Dedifferentiated amniotic fluid mesenchymal stem cell (primary cell): ENCODE measurements around the gene RTBDN.
"Not testable (repeated sequence)": the region's sequence is repeated elsewhere in the genome, so short reads cannot be mapped to it uniquely, and the experiment has no call there.

Source experiments
- DNase-seq: peaks from one replicate; pipeline ENCODE4 v3.0.0-alpha.2; 2016; ENCODE audit errors: extremely low spot score

Gene RTBDN

GRCh38 chr19:12825254-12826131 lies 8.9 kb downstream of the RTBDN start:
- DNase-seq, result no peak

- DNase-seq, result no peak
Observed at GRCh38 chr19:12821761-12822160, 12.6 kb downstream of the RTBDN start.

- not testable (repeated sequence) for DNase-seq
Observed at GRCh38 chr19:12817810-12818209, 16.6 kb downstream of the RTBDN start.

GRCh38 chr19:12817188-12817587 lies 17.2 kb downstream of the RTBDN start:
- not testable (repeated sequence) for DNase-seq

- DNase-seq, result no peak
Observed at GRCh38 chr19:12815088-12815487, 19.3 kb downstream of the RTBDN start.

GRCh38 chr19:12806242-12807081 lies 27.9 kb downstream of the RTBDN start, which contains the start of gene RNASEH2A:
Gene RNASEH2A, plus strand, starts transcription at chr19:12806584. Its CDS starts 90 bp downstream, at chr19:12806674.
- DNase-seq, result peak; percentile 82

GRCh38 chr19:12804051-12804450 lies 30.3 kb downstream of the RTBDN start:
- no peak for DNase-seq

GRCh38 chr19:12802267-12803106 lies 31.9 kb downstream of the RTBDN start:
- DNase-seq, result no peak

GRCh38 chr19:12801466-12802266 lies 32.7 kb downstream of the RTBDN start, which contains the start of the genes PRDX2 and THSD8:
Gene PRDX2, minus strand, starts transcription at chr19:12801800. Its CDS starts 539 bp downstream, at chr19:12801261.
Gene THSD8, plus strand, starts transcription at chr19:12802069. Its CDS starts 3 bp downstream, at chr19:12802072.
- no peak for DNase-seq

- no peak for DNase-seq
Observed at GRCh38 chr19:12800923-12801465, 33.4 kb downstream of the RTBDN start.

GRCh38 chr19:12800466-12800770 lies 34.0 kb downstream of the RTBDN start:
- DNase-seq, result no peak

- no peak for DNase-seq
Observed at GRCh38 chr19:12799742-12800465, 34.5 kb downstream of the RTBDN start.

- not testable (repeated sequence) for DNase-seq
Observed at GRCh38 chr19:12797607-12798006, 36.8 kb downstream of the RTBDN start.

GRCh38 chr19:12797141-12797587 lies 37.2 kb downstream of the RTBDN start:
- DNase-seq, result no peak

- peak; percentile 77 for DNase-seq
Observed at GRCh38 chr19:12796146-12797071, 38.0 kb downstream of the RTBDN start.

- no peak for DNase-seq
Observed at GRCh38 chr19:12794971-12795381, 39.4 kb downstream of the RTBDN start.

GRCh38 chr19:12794196-12794941 lies 40.0 kb downstream of the RTBDN start:
- DNase-seq, result no peak
